ENCODE results near the gene HSF4.

DNA sequence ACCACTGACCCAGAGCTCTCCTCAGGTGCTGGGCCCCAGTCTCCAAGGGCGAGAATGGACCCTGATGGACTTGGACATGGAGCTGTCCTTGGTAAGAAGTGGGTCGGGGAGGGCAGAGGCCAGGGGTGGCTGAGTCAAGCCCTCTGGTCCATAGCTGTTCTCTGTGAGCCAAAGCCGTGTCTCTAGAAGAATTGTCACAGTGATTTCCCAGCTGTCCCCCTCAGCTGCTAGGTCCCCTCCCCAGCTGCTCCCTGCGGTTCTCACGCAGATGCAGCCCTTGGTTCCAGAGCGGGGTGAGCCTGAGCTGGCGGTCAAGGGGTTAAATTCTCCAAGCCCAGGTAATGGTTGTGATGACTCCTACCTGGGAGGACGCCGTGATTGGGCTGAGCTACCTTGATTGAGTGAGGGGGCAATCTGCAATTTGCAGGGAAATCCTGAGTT, 4.5 kb downstream of the HSF4 start:
- TF ChIP-seq, protein P1, sequence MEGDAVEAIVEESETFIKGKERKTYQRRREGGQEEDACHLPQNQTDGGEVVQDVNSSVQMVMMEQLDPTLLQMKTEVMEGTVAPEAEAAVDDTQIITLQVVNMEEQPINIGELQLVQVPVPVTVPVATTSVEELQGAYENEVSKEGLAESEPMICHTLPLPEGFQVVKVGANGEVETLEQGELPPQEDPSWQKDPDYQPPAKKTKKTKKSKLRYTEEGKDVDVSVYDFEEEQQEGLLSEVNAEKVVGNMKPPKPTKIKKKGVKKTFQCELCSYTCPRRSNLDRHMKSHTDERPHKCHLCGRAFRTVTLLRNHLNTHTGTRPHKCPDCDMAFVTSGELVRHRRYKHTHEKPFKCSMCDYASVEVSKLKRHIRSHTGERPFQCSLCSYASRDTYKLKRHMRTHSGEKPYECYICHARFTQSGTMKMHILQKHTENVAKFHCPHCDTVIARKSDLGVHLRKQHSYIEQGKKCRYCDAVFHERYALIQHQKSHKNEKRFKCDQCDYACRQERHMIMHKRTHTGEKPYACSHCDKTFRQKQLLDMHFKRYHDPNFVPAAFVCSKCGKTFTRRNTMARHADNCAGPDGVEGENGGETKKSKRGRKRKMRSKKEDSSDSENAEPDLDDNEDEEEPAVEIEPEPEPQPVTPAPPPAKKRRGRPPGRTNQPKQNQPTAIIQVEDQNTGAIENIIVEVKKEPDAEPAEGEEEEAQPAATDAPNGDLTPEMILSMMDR (IDR thresholded peaks at IDR 0.05; ENCODE audit: poor library complexity): no peak
- TF ChIP-seq EZH2 (IDR thresholded peaks at IDR 0.05; ENCODE audit: borderline replicate concordance): no peak
- no peak for TF ChIP-seq EZH2phosphoT487 (IDR thresholded peaks at IDR 0.05; ENCODE audit: low read depth, severe bottlenecking, unreplicated experiment)

Data from hepatocyte (in vitro differentiated cells).